ENCODE measurements around the gene OSGIN1.

- TF ChIP-seq FOXP1 (CRISPR knock-in tag; IDR thresholded peaks at IDR 0.05; ENCODE audit: borderline replicate concordance) (no peak), CTCF (IDR thresholded peaks at IDR 0.05) (no peak), ATF6 (CRISPR knock-in tag; IDR thresholded peaks at IDR 0.05) (no peak), USF1 (CRISPR knock-in tag; IDR thresholded peaks at IDR 0.05) (no peak), SMAD3 (CRISPR knock-in tag; IDR thresholded peaks at IDR 0.05; ENCODE audit: borderline replicate concordance) (no peak)
- TF ChIP-seq, protein P1, sequence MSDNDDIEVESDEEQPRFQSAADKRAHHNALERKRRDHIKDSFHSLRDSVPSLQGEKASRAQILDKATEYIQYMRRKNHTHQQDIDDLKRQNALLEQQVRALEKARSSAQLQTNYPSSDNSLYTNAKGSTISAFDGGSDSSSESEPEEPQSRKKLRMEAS (CRISPR knock-in tag; IDR thresholded peaks at IDR 0.05), result no peak
These were observed 8.6 kb downstream of the OSGIN1 start for GRCh38 chr16:83961591-83961990.

Data from WTC11 (cell line).